Measurements from ENCODE around the gene USP22. TPM values are rescaled to one million over a fixed set of nuclear protein-coding genes. Genes with fewer than 3 reads are reported as not detected.

Gene USP22
- total and polyA plus RNA-seq, 2 of the 8 experiments (the other 6 are each of a cell fraction or from before 2014, with no cell fraction given), result 221 to 316 TPM

DNA sequence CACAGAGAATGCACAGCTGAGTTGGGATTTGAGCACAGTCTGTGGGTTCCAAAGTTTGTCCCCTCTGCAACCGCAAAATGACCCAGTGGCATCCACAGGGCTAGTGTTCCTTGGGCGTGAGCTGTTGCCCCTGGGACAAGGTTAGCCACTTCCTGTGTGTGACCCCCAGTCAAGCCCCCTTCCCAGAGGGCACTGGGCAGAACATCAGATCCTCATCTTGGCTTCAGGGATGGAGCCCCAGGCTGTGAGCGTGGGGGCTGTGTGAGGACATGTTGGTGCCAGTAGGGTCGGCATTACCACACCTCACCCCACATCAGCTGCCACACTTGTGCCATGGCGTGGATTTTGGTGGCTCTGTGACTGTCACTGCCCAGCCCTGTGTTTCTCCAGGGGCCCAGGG, 55.3 kb downstream of the USP22 start:
- CTCF ChIA-PET (ENCODE audit: partially characterized antibody), result interaction anchor here (0.9 to 1.9 kb wide), 4 partner anchors 9 to 91 kb away, joined by 3 to 5 read pairs (median 3); no protein-coding TSS in a partner anchor
- no peak overlapping the region for H3K9ac ChIP-seq (replicated peaks in 1 of 4; ENCODE audit: extremely low read depth in 1 of 4, low read depth in 3 of 4, low read length in 3 of 4)
- no peak overlapping the region for H3K4me2 ChIP-seq (ENCODE audit: insufficient read depth in 1 of 2, low read depth in 2 of 2, low read length in 2 of 2)
- no peak overlapping the region for H2BK12ac ChIP-seq (ENCODE audit: low read depth, low read length)
- H4K91ac ChIP-seq (replicated peaks; ENCODE audit: insufficient read length, low read length), result no peak overlapping the region
- DNase-seq (ENCODE audit: low read depth in 1 of 2, low spot score in 2 of 2), result no peak
- H2BK5ac ChIP-seq (ENCODE audit: low read depth, low read length), result no peak overlapping the region; the same call in 1 of the 2 replicates
- TF ChIP-seq TAF1 (IDR thresholded peaks at IDR 0.05; ENCODE audit: low read depth, low read length), result no peak
- TF ChIP-seq FOSL1 (IDR thresholded peaks at IDR 0.05; ENCODE audit: insufficient read depth, low read depth, low read length), result no peak
- TF ChIP-seq BACH1 (IDR thresholded peaks at IDR 0.05; ENCODE audit: low read length), result no peak
- no peak for TF ChIP-seq SP2 (IDR thresholded peaks at IDR 0.05; ENCODE audit: low read length)
- no peak for TF ChIP-seq NANOG (IDR thresholded peaks at IDR 0.05; ENCODE audit: insufficient read depth, low read depth, low read length, poor library complexity, severe bottlenecking)
- no peak for TF ChIP-seq NRF1 (IDR thresholded peaks at IDR 0.05; ENCODE audit: low read depth, low read length)
- TF ChIP-seq CEBPB (IDR thresholded peaks at IDR 0.05; ENCODE audit: low read depth, low read length), result no peak
- TF ChIP-seq CBX8 (IDR thresholded peaks at IDR 0.05; ENCODE audit: borderline replicate concordance, low read depth, low read length), result no peak
- TF ChIP-seq, protein P1, sequence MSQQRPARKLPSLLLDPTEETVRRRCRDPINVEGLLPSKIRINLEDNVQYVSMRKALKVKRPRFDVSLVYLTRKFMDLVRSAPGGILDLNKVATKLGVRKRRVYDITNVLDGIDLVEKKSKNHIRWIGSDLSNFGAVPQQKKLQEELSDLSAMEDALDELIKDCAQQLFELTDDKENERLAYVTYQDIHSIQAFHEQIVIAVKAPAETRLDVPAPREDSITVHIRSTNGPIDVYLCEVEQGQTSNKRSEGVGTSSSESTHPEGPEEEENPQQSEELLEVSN (IDR thresholded peaks at IDR 0.05), result no peak
- no peak for TF ChIP-seq POLR2A (IDR thresholded peaks at IDR 0.05; ENCODE audit: control extremely low read depth in 1 of 2, low read depth in 2 of 2, low read length in 2 of 2)
- TF ChIP-seq ZNF274 (IDR thresholded peaks at IDR 0.05; ENCODE audit: borderline replicate concordance, extremely low read depth, low read length), result no peak
- no peak for TF ChIP-seq SP4 (IDR thresholded peaks at IDR 0.05; ENCODE audit: low read length)
- no peak overlapping the region for H2BK20ac ChIP-seq (ENCODE audit: low read length)
- H3K79me1 ChIP-seq (ENCODE audit: low read depth, low read length), result no peaks in the 10 kb centered on the region
- no peak overlapping the region for H2AK5ac ChIP-seq (ENCODE audit: low read depth, low read length)
- H3K27ac ChIP-seq (ENCODE audit: low read depth, low read length), result no peak overlapping the region
- H3K79me2 ChIP-seq (ENCODE audit: control insufficient read depth in 1 of 2, insufficient read depth in 2 of 2, low read length in 2 of 2), result no peaks in the 10 kb centered on the region
- no peaks in the 10 kb centered on the region for H3K23me2 ChIP-seq (ENCODE audit: low read depth, low read length)
- H2AFZ ChIP-seq (ENCODE audit: low read length), result no peak overlapping the region
- no peaks in the 10 kb centered on the region for H3K27me3 ChIP-seq (replicated peaks in 1 of 4; ENCODE audit: control insufficient read depth in 3 of 4, extremely low read depth in 1 of 4, insufficient read depth in 3 of 4, low read length in 3 of 4)
- H3K36me3 ChIP-seq (ENCODE audit: control insufficient read depth in 2 of 4, insufficient read depth in 4 of 4, low read length in 3 of 4), result peaks cover 0 to 10% (median 0%) of the 10 kb centered on the region in 4 experiments; a peak in 2 of 8 replicates
- H4K5ac ChIP-seq (ENCODE audit: insufficient read length, low read depth, low read length), result no peak overlapping the region
- no peaks in the 10 kb centered on the region for H3K4me1 ChIP-seq (replicated peaks in 1 of 4; ENCODE audit: control insufficient read depth in 3 of 4, insufficient read depth in 4 of 4, low read length in 3 of 4)
- H2BK120ac ChIP-seq (replicated peaks; ENCODE audit: low read depth, low read length), result no peak overlapping the region
- POLR2A ChIA-PET (ENCODE audit: partially characterized antibody), result interaction anchor here (0.9 to 1.9 kb wide), 2 partner anchors 10 to 12 kb away, joined by 3 to 5 read pairs; no protein-coding TSS in a partner anchor
- no peak overlapping the region for H3K14ac ChIP-seq (ENCODE audit: insufficient read length)
- no peak for FAIRE-seq
- H3K4me3 ChIP-seq (ENCODE audit: extremely low read depth in 1 of 4, insufficient read depth in 2 of 4, low read depth in 3 of 4, low read length in 4 of 4), result no peak overlapping the region
- no peak overlapping the region for H3K18ac ChIP-seq (ENCODE audit: extremely low read depth, low read length)
- H4K20me1 ChIP-seq (replicated peaks in 1 of 2; ENCODE audit: control insufficient read depth in 1 of 2, insufficient read depth in 2 of 2, low read length in 2 of 2), result no peaks in the 10 kb centered on the region
- peaks cover 5 to 8% of the 10 kb centered on the region in 2 experiments; a peak in 2 of 4 replicates for H3K9me3 ChIP-seq (ENCODE audit: insufficient read depth in 2 of 2, low read depth in 1 of 2, low read length in 1 of 2)
- no peak overlapping the region for H3K23ac ChIP-seq (ENCODE audit: insufficient read length)
- WGBS, 2 experiments (ENCODE audit: extremely low coverage in 1 of 2, insufficient coverage in 1 of 2, insufficient read length in 1 of 2, insufficient replicate concordance in 2 of 2, low coverage in 1 of 2, low lambda C conversion rate in 2 of 2, missing lambda C conversion rate in 1 of 2), result 85% methylated on average over 5 of the region's 5 CpGs; no CpG with 5 or more reads in 1 of the 2 experiments
- no peak overlapping the region for H3K4ac ChIP-seq (replicated peaks; ENCODE audit: insufficient read length, low read depth, low read length)
- H3K56ac ChIP-seq (replicated peaks; ENCODE audit: insufficient read length, low read depth, low read length), result no peak overlapping the region
- H4K8ac ChIP-seq (ENCODE audit: extremely low read depth, insufficient read depth, low read length), result peak overlapping the region; percentile 68; the same call in 1 of the 2 replicates
- no peak overlapping the region for H2BK15ac ChIP-seq (ENCODE audit: low read length)

All from H1 (cell line).